Panc1 (cell line): Measurements from ENCODE around the gene GNPTG.

Source experiments
- CTCF ChIP-seq: fragments of 450-650 bp; IDR thresholded peaks from 2 replicates; pipeline ENCODE4 v1.5.1; 2017; ENCODE audit warnings: mild to moderate bottlenecking
- POLR2AphosphoS5 ChIP-seq: IDR thresholded peaks from 2 replicates; pipeline ENCODE4 v1.6.1; 2012; ENCODE audit warnings: mild to moderate bottlenecking, low read depth, low read length, moderate library complexity
- TCF7L2 ChIP-seq: IDR thresholded peaks from 2 replicates; pipeline ENCODE4 v1.6.1; 2011; ENCODE audit warnings: mild to moderate bottlenecking, low read depth, low read length, inconsistent platforms

GRCh38 chr16:1338855-1339675 is 12.7 kb upstream of the GNPTG start:
- TF ChIP-seq CTCF (no peak), TCF7L2 (no peak), POLR2AphosphoS5 (no peak)
